B cell (primary cell): ENCODE results near the gene MFSD6. TPM values are rescaled to one million over a fixed set of nuclear protein-coding genes. Genes with fewer than 3 reads are reported as not detected.

ENCODE experiments used
- ATAC-seq: fragments of 200-7000 bp; cut with Tn5 transposase; one replicate; pipeline ENCODE4 v1.10.0; 2021; ENCODE audit warnings: low read depth, mild to moderate bottlenecking, moderate number of reproducible peaks, moderate library complexity
- CTCF ChIA-PET: fragments of 350-600 bp; sonication (Branson Sonifier 250); formaldehyde crosslinking; loops from one replicate; lab custom pipeline; 2021; ENCODE audit warnings: antibody characterized with exemption, inconsistent platforms; lab: Charles Lee
- POLR2A ChIA-PET: fragments of 350-600 bp; sonication (Branson Sonifier 250); formaldehyde crosslinking; loops from one replicate; lab custom pipeline; 2021; ENCODE audit warnings: antibody characterized with exemption; lab: Charles Lee
- DNase-seq: peaks from one replicate; pipeline ENCODE4 v3.0.0; 2013
- H2AFZ ChIP-seq: 2 replicates; pipeline ENCODE4 v1.6.1; 2012; ENCODE audit warnings: mild to moderate bottlenecking, low read depth, low read length; ENCODE audit not compliant: insufficient read depth, poor library complexity, severe bottlenecking
- H3K27ac ChIP-seq, 2 donors: 1 replicate in 1 of 2; 2 replicates in 1 of 2; pipeline ENCODE4 v1.5.1; 2012 to 2013; ENCODE audit warnings: low read length in 2 of 2, mild to moderate bottlenecking in 2 of 2, moderate library complexity in 1 of 2
- H3K27me3 ChIP-seq, 4 experiments: fragments of 200-600 bp in 1 of 4; sonication (generic) in 1 of 4; replicated peaks in 1 of 4; 1 replicate in 2 of 4; 2 replicates in 2 of 4; pipeline versions ENCODE4 v1.6.1 to v1.7.0; 2013 to 2016; ENCODE audit warnings: low read length in 3 of 4, mild to moderate bottlenecking in 2 of 4, mixed read lengths in 1 of 4, moderate library complexity in 1 of 4; ENCODE audit not compliant: insufficient read depth in 4 of 4, control insufficient read depth in 3 of 4; ENCODE audit errors: control extremely low read depth in 1 of 4
- H3K36me3 ChIP-seq, 2 experiments: replicated peaks in 1 of 2; 1 replicate in 1 of 2; 2 replicates in 1 of 2; pipeline versions ENCODE4 v1.6.1 to v1.7.1; 2013; ENCODE audit warnings: low read length in 1 of 2; ENCODE audit not compliant: insufficient read depth in 2 of 2, control insufficient read depth in 1 of 2; ENCODE audit errors: control extremely low read depth in 1 of 2, extremely low read depth in 1 of 2
- H3K4me1 ChIP-seq, 2 donors: fragments of 200-600 bp in 1 of 2; sonication (generic) in 1 of 2; 1 replicate in 1 of 2; 2 replicates in 1 of 2; pipeline versions ENCODE4 v1.5.1 to v1.6.1; 2013 to 2017; ENCODE audit warnings: low read length in 2 of 2; ENCODE audit not compliant: control insufficient read depth in 2 of 2, insufficient read depth in 2 of 2
- H3K4me2 ChIP-seq: replicated peaks from 2 replicates; pipeline ENCODE3; 2012; ENCODE audit warnings: mild to moderate bottlenecking, low read depth, low read length; ENCODE audit not compliant: poor library complexity, severe bottlenecking
- H3K4me3 ChIP-seq, 5 experiments: fragments of 200-600 bp in 1 of 5; sonication (generic) in 1 of 5; 1 replicate in 3 of 5; 2 replicates in 2 of 5; pipeline versions ENCODE4 v1.5.1 to v1.7.0; 2011 to 2016; ENCODE audit warnings: low read length in 4 of 5, mild to moderate bottlenecking in 4 of 5, low read depth in 2 of 5, control low read depth in 1 of 5, moderate library complexity in 1 of 5; ENCODE audit not compliant: insufficient read depth in 1 of 5; ENCODE audit errors: control extremely low read depth in 1 of 5, extremely low read depth in 1 of 5
- H3K79me2 ChIP-seq: fragments of 200-600 bp; sonication (generic); one replicate; pipeline ENCODE4 v1.6.0; 2016; ENCODE audit warnings: low read length; ENCODE audit not compliant: control insufficient read depth, insufficient read depth
- H3K9ac ChIP-seq: fragments of 200-600 bp; sonication (generic); 2 replicates; pipeline ENCODE4 v1.6.1; 2017; ENCODE audit warnings: mild to moderate bottlenecking, low read length, moderate library complexity
- H3K9me3 ChIP-seq, 3 donors: one replicate each; pipeline versions ENCODE4 v1.6.1 to v1.7.1; 2013; ENCODE audit warnings: low read length in 2 of 3; ENCODE audit not compliant: control insufficient read depth in 2 of 3, insufficient read depth in 1 of 3; ENCODE audit errors: control extremely low read depth in 1 of 3
- H4K20me1 ChIP-seq: 2 replicates; pipeline ENCODE4 v1.6.0; 2012; ENCODE audit warnings: mild to moderate bottlenecking, low read length; ENCODE audit not compliant: insufficient read depth, control insufficient read depth, poor library complexity, severe bottlenecking
- H3K27ac Mint-ChIP-seq: one replicate; pipeline ENCODE4 v1.8.0; 2021; ENCODE audit warnings: mixed read lengths
- H3K27me3 Mint-ChIP-seq: one replicate; pipeline ENCODE4 v1.8.0; 2021; ENCODE audit warnings: mixed read lengths
- H3K4me1 Mint-ChIP-seq: one replicate; pipeline ENCODE4 v1.8.0; 2021; ENCODE audit warnings: mixed read lengths
- H3K4me3 Mint-ChIP-seq: one replicate; pipeline ENCODE4 v1.8.0; 2021; ENCODE audit warnings: mixed read lengths
- H3K9me3 Mint-ChIP-seq: one replicate; pipeline ENCODE4 v1.8.0; 2022; ENCODE audit warnings: mixed read lengths; ENCODE audit not compliant: insufficient read depth
- EZH2 ChIP-seq: IDR thresholded peaks from 2 replicates; pipeline ENCODE4 v1.6.1; 2012; ENCODE audit warnings: borderline replicate concordance, low read depth, mild to moderate bottlenecking, moderate library complexity, low read length; ENCODE audit not compliant: insufficient read depth, poor library complexity, severe bottlenecking
- WGBS: methylation state at CpG from one replicate; pipeline ENCODE4 v1.1.5; 2013; ENCODE audit warnings: missing lambda C conversion rate; ENCODE audit not compliant: insufficient coverage; 5-methylcytosine and 5-hydroxymethylcytosine counted together
- intact Hi-C: fragments of 100-400 bp; cut with micrococcal nuclease; formaldehyde crosslinking; loops from one replicate; pipeline ENCODE4 v1.10.0; 2022
- polyA plus RNA-seq: library from polyadenylated mRNA; depleted of rRNA; stranded (reverse); fragments of >200 nt; gene quantifications from 2 replicates; pipeline ENCODE4 v1.2.3, GENCODE V29; 2012
- total RNA-seq, 2 donors: library from RNA; stranded (reverse); fragments of 120-200 nt in 1 of 2; gene quantifications; 1 replicate in 1 of 2; 2 replicates in 1 of 2; pipeline versions ENCODE4 v1.2.3 to v1.2.4, GENCODE V29; 2013 to 2022
- TF ChIP-seq, protein P1 (sequence below): fragments of 200-600 bp; IDR thresholded peaks from one replicate; pipeline ENCODE4 v1.8.0; 2022; ENCODE audit warnings: antibody characterized with exemption, mild to moderate bottlenecking

The MFSD6 gene
- total and polyA plus RNA-seq, 2 donors (not counting 1 experiment from before 2014, with no cell fraction given) = 13.5 to 33.8 TPM

DNA sequence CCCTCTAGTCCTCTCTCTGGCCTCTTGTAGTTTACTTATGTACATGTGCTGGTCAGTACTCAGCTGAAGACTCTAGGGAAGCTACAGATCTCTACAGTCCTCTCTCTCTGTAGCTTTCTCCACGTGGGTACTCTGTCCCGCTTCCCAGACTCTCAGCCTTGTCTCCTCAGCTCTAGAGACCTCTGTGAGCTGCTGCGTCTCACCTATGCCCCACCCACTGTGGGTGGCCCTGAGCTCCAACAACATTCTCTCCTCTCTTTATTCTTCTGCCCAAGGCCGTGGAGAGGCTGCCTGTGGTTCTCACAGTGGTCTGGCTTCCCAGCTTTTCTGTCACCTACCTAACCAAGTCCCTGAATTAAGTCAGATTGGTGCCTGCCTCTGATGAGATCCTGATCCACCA, 33.4 kb downstream of the MFSD6 start:
- Histone ChIP-seq H3K36me3 (peaks cover 10 to 19% of the 10 kb centered on the region in 2 experiments), H3K9me3 (peaks cover 0 to 3% (median 0%) of the 10 kb centered on the region in 3 donors), H3K79me2 (peaks cover 80% of the 10 kb centered on the region), H3K27me3 (no peaks in the 10 kb centered on the region), H4K20me1 (peaks cover 33% of the 10 kb centered on the region), H3K4me1 (no peaks in the 10 kb centered on the region), H3K9ac (no peak overlapping the region), H3K27ac (no peak overlapping the region), H3K4me3 (no peak overlapping the region), H2AFZ (no peak overlapping the region), H3K4me2 (no peak overlapping the region)
- ATAC-seq = no peak
- Mint-ChIP-seq H3K4me1 (peaks cover 46% of the 10 kb centered on the region), H3K9me3 (no peaks in the 10 kb centered on the region), H3K27ac (no peak overlapping the region), H3K4me3 (no peak overlapping the region), H3K27me3 (no peaks in the 10 kb centered on the region)
- no peak for TF ChIP-seq EZH2
- WGBS = 96% methylated on average over 3 of the region's 4 CpGs
- no peak for DNase-seq
- ChIA-PET POLR2A (no interaction called here), CTCF (interaction anchor here (0.8 kb wide), 1 partner anchor 39 kb away, joined by 3 read pairs; no protein-coding TSS in a partner anchor)
- intact Hi-C loops = no loop called here

DNA sequence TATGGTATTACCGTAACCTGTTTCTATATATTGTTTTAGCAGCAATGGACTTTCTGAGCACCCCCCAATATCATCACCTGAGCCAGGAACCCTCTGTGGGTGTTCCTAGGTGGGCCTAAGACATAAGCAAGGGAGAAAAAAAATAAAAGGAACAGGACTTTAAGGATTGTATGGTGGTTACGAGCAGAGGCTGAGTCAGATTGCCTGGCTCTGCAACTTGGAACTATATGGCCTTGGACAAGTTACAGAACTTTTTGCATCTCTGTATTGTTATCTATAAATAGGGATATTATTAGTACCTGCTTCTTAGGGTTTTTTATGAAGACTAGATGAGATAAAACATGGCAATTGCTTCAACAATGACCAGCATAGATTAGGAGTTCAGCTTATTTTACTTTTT, 34.9 kb downstream of the MFSD6 start:
- ATAC-seq = no peak

More for the DNA sequence above, 34.9 kb downstream of the MFSD6 start:
- Histone ChIP-seq H2AFZ (no peak overlapping the region), H3K27me3 (no peaks in the 10 kb centered on the region), H3K27ac (no peak overlapping the region), H3K9ac (no peak overlapping the region), H3K36me3 (peaks cover 5% of the 10 kb centered on the region in 2 experiments), H3K9me3 (no peaks in the 10 kb centered on the region), H3K4me3 (no peak overlapping the region), H3K4me1 (no peaks in the 10 kb centered on the region), H3K4me2 (no peak overlapping the region), H3K79me2 (peaks cover 79% of the 10 kb centered on the region), H4K20me1 (peaks cover 32% of the 10 kb centered on the region)
- Mint-ChIP-seq H3K27ac (no peak overlapping the region), H3K9me3 (no peaks in the 10 kb centered on the region), H3K4me3 (no peak overlapping the region), H3K27me3 (no peaks in the 10 kb centered on the region), H3K4me1 (peaks cover 53% of the 10 kb centered on the region)
- no CpG with 5 or more reads among the region's 2 CpGs for WGBS
- CTCF ChIA-PET = no interaction called here
- TF ChIP-seq EZH2 = no peak
- TF ChIP-seq, protein P1, sequence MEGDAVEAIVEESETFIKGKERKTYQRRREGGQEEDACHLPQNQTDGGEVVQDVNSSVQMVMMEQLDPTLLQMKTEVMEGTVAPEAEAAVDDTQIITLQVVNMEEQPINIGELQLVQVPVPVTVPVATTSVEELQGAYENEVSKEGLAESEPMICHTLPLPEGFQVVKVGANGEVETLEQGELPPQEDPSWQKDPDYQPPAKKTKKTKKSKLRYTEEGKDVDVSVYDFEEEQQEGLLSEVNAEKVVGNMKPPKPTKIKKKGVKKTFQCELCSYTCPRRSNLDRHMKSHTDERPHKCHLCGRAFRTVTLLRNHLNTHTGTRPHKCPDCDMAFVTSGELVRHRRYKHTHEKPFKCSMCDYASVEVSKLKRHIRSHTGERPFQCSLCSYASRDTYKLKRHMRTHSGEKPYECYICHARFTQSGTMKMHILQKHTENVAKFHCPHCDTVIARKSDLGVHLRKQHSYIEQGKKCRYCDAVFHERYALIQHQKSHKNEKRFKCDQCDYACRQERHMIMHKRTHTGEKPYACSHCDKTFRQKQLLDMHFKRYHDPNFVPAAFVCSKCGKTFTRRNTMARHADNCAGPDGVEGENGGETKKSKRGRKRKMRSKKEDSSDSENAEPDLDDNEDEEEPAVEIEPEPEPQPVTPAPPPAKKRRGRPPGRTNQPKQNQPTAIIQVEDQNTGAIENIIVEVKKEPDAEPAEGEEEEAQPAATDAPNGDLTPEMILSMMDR = no peak
- DNase-seq = no peak
- POLR2A ChIA-PET = no interaction called here
- intact Hi-C loops = no loop called here
